Testis (tissue), 2 donors: Measurements from ENCODE around the gene ABHD17A.

Experiments used
- CTCF ChIP-seq, 3 experiments: fragments of 450-650 bp in 2 of 3; fragments of 200-600 bp in 1 of 3; sonication (generic) in 1 of 3; IDR thresholded peaks; one replicate each; pipeline ENCODE4 v1.5.1; 2016 to 2019; ENCODE audit warnings: antibody characterized with exemption in 3 of 3, mild to moderate bottlenecking in 2 of 3, moderate library complexity in 1 of 3
- POLR2A ChIP-seq: fragments of 450-650 bp; IDR thresholded peaks from one replicate; pipeline ENCODE4 v1.6.1; 2017; ENCODE audit warnings: antibody characterized with exemption, mild to moderate bottlenecking, moderate library complexity

GRCh38 chr19:1871630-1872029 lies 13.7 kb downstream of the ABHD17A start:
- TF ChIP-seq CTCF (IDR thresholded peaks at IDR 0.05) = no peak
- TF ChIP-seq POLR2A = no peak
